Upper lobe of right lung (tissue), 1 donor: ENCODE results near the gene ATAD3C. TPM values are rescaled to one million over a fixed set of nuclear protein-coding genes. Genes with fewer than 3 reads are reported as not detected.

ENCODE experiments used
- ATAC-seq: fragments of 200-7000 bp; cut with Tn5 transposase; one replicate; pipeline ENCODE4 v1.9.1; 2020; ENCODE audit warnings: mild to moderate bottlenecking, moderate library complexity
- DNase-seq: peaks from one replicate; pipeline ENCODE4 v3.0.0-alpha.2; 2020
- H3K27ac ChIP-seq: fragments of 200-600 bp; one replicate; pipeline ENCODE4 v1.8.0; 2022
- H3K27me3 ChIP-seq: fragments of 200-600 bp; one replicate; pipeline ENCODE4 v1.8.0; 2022; ENCODE audit warnings: mild to moderate bottlenecking
- H3K36me3 ChIP-seq: fragments of 200-600 bp; one replicate; pipeline ENCODE4 v1.8.0; 2022
- H3K4me1 ChIP-seq: fragments of 200-600 bp; one replicate; pipeline ENCODE4 v1.8.0; 2022
- H3K4me3 ChIP-seq: fragments of 200-600 bp; one replicate; pipeline ENCODE4 v1.8.0; 2022; ENCODE audit warnings: mild to moderate bottlenecking
- H3K9me3 ChIP-seq: fragments of 200-600 bp; one replicate; pipeline ENCODE4 v1.8.0; 2022
- CTCF ChIP-seq: fragments of 200-600 bp; IDR thresholded peaks from one replicate; pipeline ENCODE4 v1.8.0; 2022; ENCODE audit warnings: antibody characterized with exemption
- intact Hi-C: fragments of 100-400 bp; cut with DNase I; formaldehyde crosslinking; loops from one replicate; pipeline ENCODE4 v1.11.0; 2022
- total RNA-seq: library from RNA; stranded (reverse); fragmentation: NEBNext Ultra II Directional; extraction: Animal tissue kit (Norgen Biotek cat#: 25700); gene quantifications from one replicate; pipeline ENCODE4 v1.2.1, GENCODE V29; 2021
- donor health status: DM: no; HTN: yes; CAD: no; lungs with severe emphysema.

Gene ATAD3C
- total RNA-seq, 1 donor from 2014 or later = 10.4 TPM

GRCh38 chr1:1435911-1436629 lies 13.4 kb upstream of the ATAD3C start:
- intact Hi-C loops = no loop called here

GRCh38 chr1:1436630-1437032 lies 12.9 kb upstream of the ATAD3C start:
- no peak for TF ChIP-seq CTCF
- Histone ChIP-seq H3K27me3 (no peaks in the 10 kb centered on the region), H3K9me3 (no peaks in the 10 kb centered on the region), H3K27ac (no peak overlapping the region), H3K4me3 (peak overlapping the region; percentile 57), H3K4me1 (peaks cover 58% of the 10 kb centered on the region), H3K36me3 (no peaks in the 10 kb centered on the region)
- intact Hi-C loops = no loop called here
- ATAC-seq (no peak), DNase-seq (no peak)

More at GRCh38 chr1:1435911-1436629, 13.4 kb upstream of the ATAD3C start:
- no peaks in the 10 kb centered on the region for H3K36me3 ChIP-seq
- ATAC-seq = no peak
- TF ChIP-seq CTCF = no peak
- H3K27me3 ChIP-seq = no peaks in the 10 kb centered on the region
- no peaks in the 10 kb centered on the region for H3K9me3 ChIP-seq
- H3K4me3 ChIP-seq = peak overlapping the region; percentile 57
- H3K4me1 ChIP-seq = peaks cover 58% of the 10 kb centered on the region
- no peak for DNase-seq
- peak overlapping the region; percentile 11 for H3K27ac ChIP-seq

- DNase-seq = no peak
- no peaks in the 10 kb centered on the region for H3K27me3 ChIP-seq
- intact Hi-C loops = no loop called here
- TF ChIP-seq CTCF = no peak
- no peak for ATAC-seq
- H3K36me3 ChIP-seq = no peaks in the 10 kb centered on the region
- H3K4me3 ChIP-seq = peak overlapping the region; percentile 57
- H3K4me1 ChIP-seq = peaks cover 54% of the 10 kb centered on the region
- no peaks in the 10 kb centered on the region for H3K9me3 ChIP-seq
- H3K27ac ChIP-seq = no peak overlapping the region
Observed at GRCh38 chr1:1437033-1437903, 12.2 kb upstream of the ATAD3C start.

GRCh38 chr1:1437904-1438376 lies 11.5 kb upstream of the ATAD3C start:
- no peak for TF ChIP-seq CTCF
- no peaks in the 10 kb centered on the region for H3K27me3 ChIP-seq
- no peaks in the 10 kb centered on the region for H3K9me3 ChIP-seq
- DNase-seq (peak; percentile 82), ATAC-seq (peak; percentile 29)
- no peak overlapping the region for H3K4me3 ChIP-seq
- peaks cover 48% of the 10 kb centered on the region for H3K4me1 ChIP-seq
- H3K36me3 ChIP-seq = no peaks in the 10 kb centered on the region
- H3K27ac ChIP-seq = no peak overlapping the region
- intact Hi-C loops = no loop called here

- H3K27ac ChIP-seq = no peak overlapping the region
- no peaks in the 10 kb centered on the region for H3K9me3 ChIP-seq
- H3K27me3 ChIP-seq = no peaks in the 10 kb centered on the region
- H3K4me1 ChIP-seq = peaks cover 40% of the 10 kb centered on the region
- no peak for DNase-seq
- no peak for ATAC-seq
- intact Hi-C loops = no loop called here
- H3K4me3 ChIP-seq = no peak overlapping the region
- H3K36me3 ChIP-seq = no peaks in the 10 kb centered on the region
- no peak for TF ChIP-seq CTCF
Observed at GRCh38 chr1:1438531-1439381, 10.7 kb upstream of the ATAD3C start.
